B cell (primary cell): ENCODE results near the gene SLC13A2. TPM values are rescaled to one million over a fixed set of nuclear protein-coding genes. Genes with fewer than 3 reads are reported as not detected.

Experiments
- ATAC-seq: fragments of 200-7000 bp; cut with Tn5 transposase; one replicate; pipeline ENCODE4 v1.10.0; 2021; ENCODE audit warnings: low read depth, mild to moderate bottlenecking, moderate number of reproducible peaks, moderate library complexity
- CTCF ChIA-PET: fragments of 350-600 bp; sonication (Branson Sonifier 250); formaldehyde crosslinking; loops from one replicate; lab custom pipeline; 2021; ENCODE audit warnings: antibody characterized with exemption, inconsistent platforms; lab: Charles Lee
- POLR2A ChIA-PET: fragments of 350-600 bp; sonication (Branson Sonifier 250); formaldehyde crosslinking; loops from one replicate; lab custom pipeline; 2021; ENCODE audit warnings: antibody characterized with exemption; lab: Charles Lee
- DNase-seq: peaks from one replicate; pipeline ENCODE4 v3.0.0; 2013
- H2AFZ ChIP-seq: 2 replicates; pipeline ENCODE4 v1.6.1; 2012; ENCODE audit warnings: mild to moderate bottlenecking, low read depth, low read length; ENCODE audit not compliant: insufficient read depth, poor library complexity, severe bottlenecking
- H3K27ac ChIP-seq, 2 donors: 1 replicate in 1 of 2; 2 replicates in 1 of 2; pipeline ENCODE4 v1.5.1; 2012 to 2013; ENCODE audit warnings: low read length in 2 of 2, mild to moderate bottlenecking in 2 of 2, moderate library complexity in 1 of 2
- H3K27me3 ChIP-seq, 4 experiments: fragments of 200-600 bp in 1 of 4; sonication (generic) in 1 of 4; replicated peaks in 1 of 4; 1 replicate in 2 of 4; 2 replicates in 2 of 4; pipeline versions ENCODE4 v1.6.1 to v1.7.0; 2013 to 2016; ENCODE audit warnings: low read length in 3 of 4, mild to moderate bottlenecking in 2 of 4, mixed read lengths in 1 of 4, moderate library complexity in 1 of 4; ENCODE audit not compliant: insufficient read depth in 4 of 4, control insufficient read depth in 3 of 4; ENCODE audit errors: control extremely low read depth in 1 of 4
- H3K36me3 ChIP-seq, 2 experiments: replicated peaks in 1 of 2; 1 replicate in 1 of 2; 2 replicates in 1 of 2; pipeline versions ENCODE4 v1.6.1 to v1.7.1; 2013; ENCODE audit warnings: low read length in 1 of 2; ENCODE audit not compliant: insufficient read depth in 2 of 2, control insufficient read depth in 1 of 2; ENCODE audit errors: control extremely low read depth in 1 of 2, extremely low read depth in 1 of 2
- H3K4me1 ChIP-seq, 2 donors: fragments of 200-600 bp in 1 of 2; sonication (generic) in 1 of 2; 1 replicate in 1 of 2; 2 replicates in 1 of 2; pipeline versions ENCODE4 v1.5.1 to v1.6.1; 2013 to 2017; ENCODE audit warnings: low read length in 2 of 2; ENCODE audit not compliant: control insufficient read depth in 2 of 2, insufficient read depth in 2 of 2
- H3K4me2 ChIP-seq: replicated peaks from 2 replicates; pipeline ENCODE3; 2012; ENCODE audit warnings: mild to moderate bottlenecking, low read depth, low read length; ENCODE audit not compliant: poor library complexity, severe bottlenecking
- H3K4me3 ChIP-seq, 5 experiments: fragments of 200-600 bp in 1 of 5; sonication (generic) in 1 of 5; 1 replicate in 3 of 5; 2 replicates in 2 of 5; pipeline versions ENCODE4 v1.5.1 to v1.7.0; 2011 to 2016; ENCODE audit warnings: low read length in 4 of 5, mild to moderate bottlenecking in 4 of 5, low read depth in 2 of 5, control low read depth in 1 of 5, moderate library complexity in 1 of 5; ENCODE audit not compliant: insufficient read depth in 1 of 5; ENCODE audit errors: control extremely low read depth in 1 of 5, extremely low read depth in 1 of 5
- H3K79me2 ChIP-seq: fragments of 200-600 bp; sonication (generic); one replicate; pipeline ENCODE4 v1.6.0; 2016; ENCODE audit warnings: low read length; ENCODE audit not compliant: control insufficient read depth, insufficient read depth
- H3K9ac ChIP-seq: fragments of 200-600 bp; sonication (generic); 2 replicates; pipeline ENCODE4 v1.6.1; 2017; ENCODE audit warnings: mild to moderate bottlenecking, low read length, moderate library complexity
- H3K9me3 ChIP-seq, 3 donors: one replicate each; pipeline versions ENCODE4 v1.6.1 to v1.7.1; 2013; ENCODE audit warnings: low read length in 2 of 3; ENCODE audit not compliant: control insufficient read depth in 2 of 3, insufficient read depth in 1 of 3; ENCODE audit errors: control extremely low read depth in 1 of 3
- H4K20me1 ChIP-seq: 2 replicates; pipeline ENCODE4 v1.6.0; 2012; ENCODE audit warnings: mild to moderate bottlenecking, low read length; ENCODE audit not compliant: insufficient read depth, control insufficient read depth, poor library complexity, severe bottlenecking
- H3K27ac Mint-ChIP-seq: one replicate; pipeline ENCODE4 v1.8.0; 2021; ENCODE audit warnings: mixed read lengths
- H3K27me3 Mint-ChIP-seq: one replicate; pipeline ENCODE4 v1.8.0; 2021; ENCODE audit warnings: mixed read lengths
- H3K4me1 Mint-ChIP-seq: one replicate; pipeline ENCODE4 v1.8.0; 2021; ENCODE audit warnings: mixed read lengths
- H3K4me3 Mint-ChIP-seq: one replicate; pipeline ENCODE4 v1.8.0; 2021; ENCODE audit warnings: mixed read lengths
- H3K9me3 Mint-ChIP-seq: one replicate; pipeline ENCODE4 v1.8.0; 2022; ENCODE audit warnings: mixed read lengths; ENCODE audit not compliant: insufficient read depth
- EZH2 ChIP-seq: IDR thresholded peaks from 2 replicates; pipeline ENCODE4 v1.6.1; 2012; ENCODE audit warnings: borderline replicate concordance, low read depth, mild to moderate bottlenecking, moderate library complexity, low read length; ENCODE audit not compliant: insufficient read depth, poor library complexity, severe bottlenecking
- WGBS: methylation state at CpG from one replicate; pipeline ENCODE4 v1.1.5; 2013; ENCODE audit warnings: missing lambda C conversion rate; ENCODE audit not compliant: insufficient coverage; 5-methylcytosine and 5-hydroxymethylcytosine counted together
- intact Hi-C: fragments of 100-400 bp; cut with micrococcal nuclease; formaldehyde crosslinking; loops from one replicate; pipeline ENCODE4 v1.10.0; 2022
- polyA plus RNA-seq: library from polyadenylated mRNA; depleted of rRNA; stranded (reverse); fragments of >200 nt; gene quantifications from 2 replicates; pipeline ENCODE4 v1.2.3, GENCODE V29; 2012
- total RNA-seq, 2 donors: library from RNA; stranded (reverse); fragments of 120-200 nt in 1 of 2; gene quantifications; 1 replicate in 1 of 2; 2 replicates in 1 of 2; pipeline versions ENCODE4 v1.2.3 to v1.2.4, GENCODE V29; 2013 to 2022
- TF ChIP-seq, protein P1 (sequence below): fragments of 200-600 bp; IDR thresholded peaks from one replicate; pipeline ENCODE4 v1.8.0; 2022; ENCODE audit warnings: antibody characterized with exemption, mild to moderate bottlenecking

SLC13A2 gene
- total and polyA plus RNA-seq, 2 donors (not counting 1 experiment from before 2014, with no cell fraction given) = not detected

- H3K27ac ChIP-seq = no peak overlapping the region
- H3K9ac ChIP-seq = no peak overlapping the region
- Mint-ChIP-seq H3K27ac (no peak overlapping the region), H3K4me1 (no peaks in the 10 kb centered on the region), H3K27me3 (peaks cover 18% of the 10 kb centered on the region), H3K9me3 (no peaks in the 10 kb centered on the region), H3K4me3 (no peak overlapping the region)
- H3K27me3 ChIP-seq = no peaks in the 10 kb centered on the region
- ATAC-seq = no peak
- DNase-seq = no peak
- ChIA-PET POLR2A (no interaction called here), CTCF (no interaction called here)
- H3K9me3 ChIP-seq = no peaks in the 10 kb centered on the region
- 97% methylated on average over 9 of the region's 15 CpGs for WGBS
- no peaks in the 10 kb centered on the region for H4K20me1 ChIP-seq
- H3K4me3 ChIP-seq = no peak overlapping the region
- H3K79me2 ChIP-seq = no peaks in the 10 kb centered on the region
- intact Hi-C loops = no loop called here
- H3K4me2 ChIP-seq = no peak overlapping the region
- TF ChIP-seq, protein P1, sequence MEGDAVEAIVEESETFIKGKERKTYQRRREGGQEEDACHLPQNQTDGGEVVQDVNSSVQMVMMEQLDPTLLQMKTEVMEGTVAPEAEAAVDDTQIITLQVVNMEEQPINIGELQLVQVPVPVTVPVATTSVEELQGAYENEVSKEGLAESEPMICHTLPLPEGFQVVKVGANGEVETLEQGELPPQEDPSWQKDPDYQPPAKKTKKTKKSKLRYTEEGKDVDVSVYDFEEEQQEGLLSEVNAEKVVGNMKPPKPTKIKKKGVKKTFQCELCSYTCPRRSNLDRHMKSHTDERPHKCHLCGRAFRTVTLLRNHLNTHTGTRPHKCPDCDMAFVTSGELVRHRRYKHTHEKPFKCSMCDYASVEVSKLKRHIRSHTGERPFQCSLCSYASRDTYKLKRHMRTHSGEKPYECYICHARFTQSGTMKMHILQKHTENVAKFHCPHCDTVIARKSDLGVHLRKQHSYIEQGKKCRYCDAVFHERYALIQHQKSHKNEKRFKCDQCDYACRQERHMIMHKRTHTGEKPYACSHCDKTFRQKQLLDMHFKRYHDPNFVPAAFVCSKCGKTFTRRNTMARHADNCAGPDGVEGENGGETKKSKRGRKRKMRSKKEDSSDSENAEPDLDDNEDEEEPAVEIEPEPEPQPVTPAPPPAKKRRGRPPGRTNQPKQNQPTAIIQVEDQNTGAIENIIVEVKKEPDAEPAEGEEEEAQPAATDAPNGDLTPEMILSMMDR = no peak
- no peak for TF ChIP-seq EZH2
- H3K4me1 ChIP-seq = no peaks in the 10 kb centered on the region
- no peaks in the 10 kb centered on the region for H3K36me3 ChIP-seq
- H2AFZ ChIP-seq = no peak overlapping the region
Observed at GRCh38 chr17:28471531-28472342, 1.7 kb upstream of the SLC13A2 start.

- CTCF ChIA-PET = no interaction called here
- 65% methylated on average over 3 of the region's 7 CpGs for WGBS
- H3K4me1 Mint-ChIP-seq = no peaks in the 10 kb centered on the region
- Histone ChIP-seq H3K27ac (no peak overlapping the region), H2AFZ (no peak overlapping the region), H3K79me2 (no peaks in the 10 kb centered on the region), H3K4me2 (no peak overlapping the region), H3K36me3 (no peaks in the 10 kb centered on the region), H4K20me1 (no peaks in the 10 kb centered on the region), H3K9ac (no peak overlapping the region), H3K4me1 (no peaks in the 10 kb centered on the region), H3K27me3 (no peaks in the 10 kb centered on the region), H3K4me3 (no peak overlapping the region), H3K9me3 (no peaks in the 10 kb centered on the region)
- H3K27me3 Mint-ChIP-seq = peaks cover 10% of the 10 kb centered on the region
- DNase-seq (no peak), ATAC-seq (no peak)
- no peaks in the 10 kb centered on the region for H3K9me3 Mint-ChIP-seq
- TF ChIP-seq EZH2 = no peak
- H3K4me3 Mint-ChIP-seq = no peak overlapping the region
- H3K27ac Mint-ChIP-seq = no peak overlapping the region
- POLR2A ChIA-PET = no interaction called here
- intact Hi-C loops = no loop called here
Observed at GRCh38 chr17:28472871-28473497, 460 bp upstream of the SLC13A2 start.
